Measurements from ENCODE around the gene BAIAP2.

DNA sequence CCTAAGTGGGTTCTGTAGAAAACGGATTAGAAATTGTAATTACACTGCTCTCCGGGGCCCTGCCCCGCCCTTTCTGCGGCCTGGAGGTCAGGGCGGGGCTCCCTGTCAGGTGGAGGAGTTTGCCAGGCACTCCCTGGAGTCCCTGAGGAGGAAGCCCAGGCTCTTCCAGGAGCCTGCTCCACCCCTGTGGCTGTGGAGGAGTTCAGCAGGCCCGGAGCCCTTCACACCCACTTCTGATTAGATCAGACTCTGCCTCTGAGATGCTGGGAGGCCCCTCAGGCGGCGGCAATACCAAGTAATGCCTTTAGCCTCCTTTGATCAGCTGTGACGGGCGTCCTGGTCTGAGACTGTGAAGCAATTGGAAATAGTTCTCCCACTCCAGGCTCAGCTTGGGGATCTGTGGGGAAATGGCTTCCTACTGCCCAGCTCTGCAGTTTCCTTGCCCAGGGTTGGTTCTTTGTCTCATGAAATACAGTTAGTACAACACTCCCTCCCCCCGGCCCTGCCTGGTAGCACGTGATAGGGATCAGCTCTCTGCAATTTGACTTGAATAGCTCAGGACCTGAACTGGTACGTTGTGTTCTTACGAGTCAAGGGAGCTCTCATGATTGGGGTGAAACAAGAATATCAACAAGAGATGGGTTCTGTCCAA, 22.3 kb downstream of the BAIAP2 start:
- TF ChIP-seq, protein P1, sequence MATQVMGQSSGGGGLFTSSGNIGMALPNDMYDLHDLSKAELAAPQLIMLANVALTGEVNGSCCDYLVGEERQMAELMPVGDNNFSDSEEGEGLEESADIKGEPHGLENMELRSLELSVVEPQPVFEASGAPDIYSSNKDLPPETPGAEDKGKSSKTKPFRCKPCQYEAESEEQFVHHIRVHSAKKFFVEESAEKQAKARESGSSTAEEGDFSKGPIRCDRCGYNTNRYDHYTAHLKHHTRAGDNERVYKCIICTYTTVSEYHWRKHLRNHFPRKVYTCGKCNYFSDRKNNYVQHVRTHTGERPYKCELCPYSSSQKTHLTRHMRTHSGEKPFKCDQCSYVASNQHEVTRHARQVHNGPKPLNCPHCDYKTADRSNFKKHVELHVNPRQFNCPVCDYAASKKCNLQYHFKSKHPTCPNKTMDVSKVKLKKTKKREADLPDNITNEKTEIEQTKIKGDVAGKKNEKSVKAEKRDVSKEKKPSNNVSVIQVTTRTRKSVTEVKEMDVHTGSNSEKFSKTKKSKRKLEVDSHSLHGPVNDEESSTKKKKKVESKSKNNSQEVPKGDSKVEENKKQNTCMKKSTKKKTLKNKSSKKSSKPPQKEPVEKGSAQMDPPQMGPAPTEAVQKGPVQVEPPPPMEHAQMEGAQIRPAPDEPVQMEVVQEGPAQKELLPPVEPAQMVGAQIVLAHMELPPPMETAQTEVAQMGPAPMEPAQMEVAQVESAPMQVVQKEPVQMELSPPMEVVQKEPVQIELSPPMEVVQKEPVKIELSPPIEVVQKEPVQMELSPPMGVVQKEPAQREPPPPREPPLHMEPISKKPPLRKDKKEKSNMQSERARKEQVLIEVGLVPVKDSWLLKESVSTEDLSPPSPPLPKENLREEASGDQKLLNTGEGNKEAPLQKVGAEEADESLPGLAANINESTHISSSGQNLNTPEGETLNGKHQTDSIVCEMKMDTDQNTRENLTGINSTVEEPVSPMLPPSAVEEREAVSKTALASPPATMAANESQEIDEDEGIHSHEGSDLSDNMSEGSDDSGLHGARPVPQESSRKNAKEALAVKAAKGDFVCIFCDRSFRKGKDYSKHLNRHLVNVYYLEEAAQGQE (IDR thresholded peaks at IDR 0.05; ENCODE audit: low read depth), result no peak
- peak; percentile 38; the same call in 1 of the 2 replicates for TF ChIP-seq TCF12 (IDR thresholded peaks at IDR 0.05; ENCODE audit: low read depth)
- TF ChIP-seq EP300 (IDR thresholded peaks at IDR 0.05; ENCODE audit: borderline replicate concordance), result no peak
- TF ChIP-seq YY1 (IDR thresholded peaks at IDR 0.05; ENCODE audit: low read depth), result no peak
- TF ChIP-seq CEBPB (IDR thresholded peaks at IDR 0.05), result no peak

Data from Ishikawa (cell line).